Parathyroid adenoma (tissue), 2 donors: Measurements from ENCODE around the gene VWA5A.
"Not testable (repeated sequence)": the region's sequence is repeated elsewhere in the genome, so short reads cannot be mapped to it uniquely, and the experiment has no call there.

Source experiments
- H2AFZ ChIP-seq: fragments of 300-600 bp; sonication (generic); one replicate; pipeline ENCODE4 v1.7.0; 2017; ENCODE audit warnings: antibody characterized with exemption, mild to moderate bottlenecking
- H3K27ac ChIP-seq: fragments of 300-600 bp; sonication (generic); one replicate; pipeline ENCODE4 v1.7.0; 2017
- H3K27me3 ChIP-seq: fragments of 300-600 bp; sonication (generic); one replicate; pipeline ENCODE4 v1.7.0; 2017; ENCODE audit warnings: low read length; ENCODE audit not compliant: control insufficient read depth, insufficient read depth
- H3K36me3 ChIP-seq: fragments of 300-600 bp; sonication (generic); one replicate; pipeline ENCODE4 v1.7.0; 2017; ENCODE audit warnings: low read length; ENCODE audit not compliant: control insufficient read depth, insufficient read depth
- H3K4me1 ChIP-seq: fragments of 300-600 bp; sonication (generic); one replicate; pipeline ENCODE4 v1.7.0; 2017; ENCODE audit warnings: control low read depth
- H3K4me2 ChIP-seq: fragments of 300-600 bp; sonication (generic); one replicate; pipeline ENCODE4 v1.7.0; 2017; ENCODE audit warnings: low read length
- H3K4me3 ChIP-seq: fragments of 300-600 bp; sonication (generic); one replicate; pipeline ENCODE4 v1.7.0; 2017; ENCODE audit warnings: low read depth, low read length
- H3K79me2 ChIP-seq: fragments of 300-600 bp; sonication (generic); one replicate; pipeline ENCODE4 v1.7.0; 2017; ENCODE audit warnings: control low read depth
- H3K9ac ChIP-seq: fragments of 300-600 bp; sonication (generic); one replicate; pipeline ENCODE4 v1.7.0; 2017; ENCODE audit warnings: mild to moderate bottlenecking
- H3K9me3 ChIP-seq: fragments of 300-600 bp; sonication (generic); one replicate; pipeline ENCODE4 v1.7.0; 2017; ENCODE audit warnings: low read length; ENCODE audit not compliant: control insufficient read depth
- TF ChIP-seq, protein P1 (sequence below): fragments of 300-600 bp; sonication (generic); IDR thresholded peaks from one replicate; pipeline ENCODE4 v1.7.0; 2017; ENCODE audit warnings: antibody characterized with exemption, mild to moderate bottlenecking
- donor health status: primary hyperparathyroidism.

The VWA5A gene

DNA sequence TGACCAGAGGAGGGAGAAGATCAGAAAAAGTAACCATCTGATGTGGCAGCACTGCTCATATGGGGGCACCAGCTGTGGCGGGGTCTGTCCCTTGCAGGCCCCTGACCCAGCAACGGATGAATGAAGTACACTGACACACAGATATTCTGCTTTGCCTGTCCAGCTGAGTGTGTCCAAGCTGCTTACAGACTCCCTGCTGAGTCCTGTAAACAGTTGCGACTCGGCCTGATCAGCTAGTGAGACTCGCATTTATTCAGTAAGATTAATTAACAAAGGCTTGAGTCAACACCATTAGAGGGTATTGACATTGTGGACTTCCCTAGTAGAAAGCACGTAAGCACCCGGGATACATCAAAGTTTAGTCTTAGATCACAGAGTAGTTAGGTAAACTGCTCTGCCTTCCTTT is 52.6 kb downstream of the VWA5A start:
- no peak overlapping the region for H3K4me2 ChIP-seq
- TF ChIP-seq, protein P1, sequence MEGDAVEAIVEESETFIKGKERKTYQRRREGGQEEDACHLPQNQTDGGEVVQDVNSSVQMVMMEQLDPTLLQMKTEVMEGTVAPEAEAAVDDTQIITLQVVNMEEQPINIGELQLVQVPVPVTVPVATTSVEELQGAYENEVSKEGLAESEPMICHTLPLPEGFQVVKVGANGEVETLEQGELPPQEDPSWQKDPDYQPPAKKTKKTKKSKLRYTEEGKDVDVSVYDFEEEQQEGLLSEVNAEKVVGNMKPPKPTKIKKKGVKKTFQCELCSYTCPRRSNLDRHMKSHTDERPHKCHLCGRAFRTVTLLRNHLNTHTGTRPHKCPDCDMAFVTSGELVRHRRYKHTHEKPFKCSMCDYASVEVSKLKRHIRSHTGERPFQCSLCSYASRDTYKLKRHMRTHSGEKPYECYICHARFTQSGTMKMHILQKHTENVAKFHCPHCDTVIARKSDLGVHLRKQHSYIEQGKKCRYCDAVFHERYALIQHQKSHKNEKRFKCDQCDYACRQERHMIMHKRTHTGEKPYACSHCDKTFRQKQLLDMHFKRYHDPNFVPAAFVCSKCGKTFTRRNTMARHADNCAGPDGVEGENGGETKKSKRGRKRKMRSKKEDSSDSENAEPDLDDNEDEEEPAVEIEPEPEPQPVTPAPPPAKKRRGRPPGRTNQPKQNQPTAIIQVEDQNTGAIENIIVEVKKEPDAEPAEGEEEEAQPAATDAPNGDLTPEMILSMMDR = no peak

DNA sequence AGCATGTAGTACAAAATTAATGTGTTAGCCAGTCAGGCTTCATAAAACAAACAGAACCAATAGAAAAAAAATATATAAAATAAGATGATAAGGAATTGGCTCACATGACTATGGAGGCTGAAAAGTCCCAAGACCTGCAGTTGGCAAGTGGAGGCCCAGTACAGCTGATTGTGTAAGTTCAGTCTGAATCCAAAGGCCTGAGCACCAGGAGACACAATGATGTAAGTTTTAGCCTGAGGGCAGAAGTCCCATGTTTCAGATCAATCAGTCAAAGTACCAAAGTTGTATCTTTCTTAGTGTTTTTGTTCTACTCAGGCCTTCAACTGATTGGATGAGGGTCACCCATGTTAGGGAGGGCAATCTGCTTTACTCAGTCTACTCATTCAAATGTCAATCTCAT is 53.5 kb downstream of the VWA5A start:
- no peak overlapping the region for H3K4me2 ChIP-seq
- no peak overlapping the region for H3K9ac ChIP-seq
- no peaks in the 10 kb centered on the region for H3K27me3 ChIP-seq
- H3K79me2 ChIP-seq = no peaks in the 10 kb centered on the region
- H3K9me3 ChIP-seq = no peaks in the 10 kb centered on the region
- H3K4me3 ChIP-seq = no peak overlapping the region
- H2AFZ ChIP-seq = no peak overlapping the region
- H3K36me3 ChIP-seq = no peaks in the 10 kb centered on the region
- TF ChIP-seq, protein P1 = no peak
- H3K4me1 ChIP-seq = no peaks in the 10 kb centered on the region
- H3K27ac ChIP-seq = no peak overlapping the region

More for the DNA sequence above, 52.6 kb downstream of the VWA5A start:
- no peak overlapping the region for H3K9ac ChIP-seq
- no peak overlapping the region for H3K27ac ChIP-seq
- H3K36me3 ChIP-seq = no peaks in the 10 kb centered on the region
- H3K79me2 ChIP-seq = no peaks in the 10 kb centered on the region
- no peaks in the 10 kb centered on the region for H3K27me3 ChIP-seq
- no peak overlapping the region for H3K4me3 ChIP-seq
- H3K4me1 ChIP-seq = no peaks in the 10 kb centered on the region
- no peak overlapping the region for H2AFZ ChIP-seq
- no peaks in the 10 kb centered on the region for H3K9me3 ChIP-seq

DNA sequence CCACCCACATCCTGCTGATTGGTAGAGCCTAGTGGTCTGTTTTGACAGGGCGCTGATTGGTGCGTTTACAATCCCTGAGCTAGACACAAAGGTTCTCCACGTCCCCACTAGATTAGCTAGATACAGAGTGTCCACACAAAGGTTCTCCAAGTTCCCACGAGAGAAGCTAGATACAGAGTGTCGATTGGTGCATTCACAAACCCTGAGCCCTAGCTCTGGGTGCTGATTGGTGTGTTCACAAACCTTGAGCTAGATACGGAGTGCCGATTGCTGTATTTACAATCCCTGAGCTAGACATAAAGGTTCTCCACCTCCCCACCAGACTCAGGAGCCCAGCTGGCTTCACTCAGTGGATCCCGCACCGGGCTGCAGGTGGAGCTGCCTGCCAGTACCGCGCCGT is 55.1 kb downstream of the VWA5A start:
- not testable (repeated sequence) for H3K4me3 ChIP-seq, H3K27ac ChIP-seq, H3K4me1 ChIP-seq, H3K36me3 ChIP-seq, H2AFZ ChIP-seq, H3K9me3 ChIP-seq, H3K9ac ChIP-seq, H3K79me2 ChIP-seq, H3K27me3 ChIP-seq, H3K4me2 ChIP-seq

DNA sequence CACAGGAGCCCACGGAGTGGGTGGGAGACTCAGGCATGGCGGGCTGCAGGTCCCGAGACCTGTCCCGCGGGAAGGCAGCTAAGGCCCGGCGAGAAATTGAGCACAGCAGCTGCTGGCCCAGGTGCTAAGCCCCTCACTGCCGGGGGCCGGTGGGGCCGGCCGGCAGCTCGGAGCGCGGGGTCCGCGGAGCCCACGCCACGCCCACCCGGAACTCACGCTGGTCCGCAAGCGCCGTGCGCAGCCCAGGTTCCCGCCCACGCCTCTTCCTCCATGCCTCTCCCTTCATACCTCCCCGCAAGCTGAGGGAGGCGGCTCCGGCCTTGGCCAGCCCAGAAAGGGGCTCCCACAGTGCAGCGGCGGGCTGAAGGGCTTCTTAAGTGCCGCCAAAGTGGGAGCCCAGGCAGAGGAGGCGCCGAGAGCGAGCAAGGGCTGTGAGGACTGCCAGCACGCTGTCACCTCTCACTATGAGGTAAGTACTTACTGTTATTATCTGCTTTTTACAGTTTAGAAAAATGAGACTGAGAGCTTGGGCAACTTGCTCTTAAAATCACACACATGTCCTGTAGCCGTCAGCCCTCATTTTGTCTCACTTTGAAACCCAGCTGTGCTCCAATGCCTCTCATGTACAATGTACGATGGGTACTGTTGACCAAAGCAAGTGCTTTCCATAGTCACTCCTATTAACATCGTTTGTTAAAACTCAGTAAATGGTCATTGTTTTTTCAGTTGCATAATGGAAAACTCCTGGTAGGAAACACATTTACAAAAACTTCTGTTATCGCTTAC is 55.7 kb downstream of the VWA5A start:
- Histone ChIP-seq H3K27me3 (no peaks in the 10 kb centered on the region), H3K36me3 (no peaks in the 10 kb centered on the region), H3K4me2 (no peak overlapping the region), H3K4me3 (no peak overlapping the region), H3K79me2 (no peaks in the 10 kb centered on the region), H3K4me1 (no peaks in the 10 kb centered on the region), H3K27ac (no peak overlapping the region), H3K9me3 (no peaks in the 10 kb centered on the region), H2AFZ (no peak overlapping the region), H3K9ac (no peak overlapping the region)
- TF ChIP-seq, protein P1 = no peak

- no peak overlapping the region for H3K4me2 ChIP-seq
- H2AFZ ChIP-seq = no peak overlapping the region
- no peaks in the 10 kb centered on the region for H3K9me3 ChIP-seq
- H3K36me3 ChIP-seq = no peaks in the 10 kb centered on the region
- H3K27ac ChIP-seq = no peak overlapping the region
- TF ChIP-seq, protein P1 = no peak
- no peaks in the 10 kb centered on the region for H3K27me3 ChIP-seq
- no peaks in the 10 kb centered on the region for H3K4me1 ChIP-seq
- H3K79me2 ChIP-seq = no peaks in the 10 kb centered on the region
- no peak overlapping the region for H3K4me3 ChIP-seq
- no peak overlapping the region for H3K9ac ChIP-seq
Measured at GRCh38 chr11:124172101-124172500, 56.9 kb downstream of the VWA5A start.
